Right lobe of liver (tissue), 6 donors: ENCODE measurements around the gene RMDN2. TPM values are rescaled to one million over a fixed set of nuclear protein-coding genes. Genes with fewer than 3 reads are reported as not detected.

Source experiments
- ATAC-seq, 4 donors: fragments of 200-7000 bp; cut with Tn5 transposase; one replicate each; pipeline ENCODE4 v1.9.1; 2020; ENCODE audit warnings: mild to moderate bottlenecking in 4 of 4, moderate library complexity in 4 of 4
- DNase-seq, 3 donors: peaks; one replicate each; pipeline ENCODE4 v3.0.0-alpha.2; 2020
- H3K27ac ChIP-seq, 3 donors: fragments of 200-600 bp; one replicate each; pipeline ENCODE4 v1.8.0; 2022
- H3K27me3 ChIP-seq, 2 donors: fragments of 200-600 bp; one replicate each; pipeline ENCODE4 v1.8.0; 2022
- H3K36me3 ChIP-seq, 4 donors: fragments of 200-600 bp; sonication (generic) in 1 of 4; one replicate each; pipeline versions ENCODE4 v1.5.1 to v1.8.0; 2017 to 2022; ENCODE audit warnings: control low read depth in 1 of 4
- H3K4me1 ChIP-seq, 4 donors: fragments of 200-600 bp; sonication (generic) in 1 of 4; one replicate each; pipeline versions ENCODE4 v1.5.1 to v1.8.0; 2017 to 2022; ENCODE audit warnings: control low read depth in 1 of 4
- H3K4me3 ChIP-seq, 3 donors: fragments of 200-600 bp; one replicate each; pipeline ENCODE4 v1.8.0; 2022
- H3K9me3 ChIP-seq, 4 donors: fragments of 200-600 bp; sonication (generic) in 1 of 4; one replicate each; pipeline versions ENCODE4 v1.5.1 to v1.8.0; 2017 to 2022; ENCODE audit warnings: control low read depth in 1 of 4
- CTCF ChIP-seq, 4 donors: fragments of 200-600 bp in 3 of 4; fragments of 450-650 bp in 1 of 4; IDR thresholded peaks; one replicate each; pipeline versions ENCODE4 v1.5.1 to v1.8.0; 2016 to 2022; ENCODE audit warnings: antibody characterized with exemption in 4 of 4, mild to moderate bottlenecking in 2 of 4
- POLR2A ChIP-seq: fragments of 450-650 bp; IDR thresholded peaks from one replicate; pipeline ENCODE4 v1.6.1; 2017; ENCODE audit warnings: antibody characterized with exemption, mild to moderate bottlenecking
- WGBS: methylation state at CpG from one replicate; pipeline ENCODE4 v1.1.6; 2018; ENCODE audit warnings: low coverage, low lambda C conversion rate; ENCODE audit not compliant: insufficient coverage; ENCODE audit errors: missing lambda C conversion rate; 5-methylcytosine and 5-hydroxymethylcytosine counted together
- intact Hi-C, 2 donors: fragments of 100-400 bp; cut with DNase I; formaldehyde crosslinking; loops; one replicate each; pipeline versions ENCODE4 v1.11.2 to v1.14.1; 2022
- total RNA-seq, 6 experiments: library from RNA; depleted of rRNA in 2 of 6; stranded (reverse); fragments of >200 nt in 2 of 6; fragmentation: NEBNext Ultra II Directional in 3 of 6; extraction: Animal tissue kit (Norgen Biotek cat#: 25700) in 3 of 6; gene quantifications; one replicate each; pipeline versions ENCODE4 v1.1.0 to v1.2.4, GENCODE V29; 2016 to 2023
- donor health status: DM: no; HTN: yes; CAD: no.
- donor health status: DM: no; HTN: no; CAD: no.
- donor health status: DM: no; HTN: no; CAD: no.
- donor health status: DM: no; HTN: yes; CAD: no.
- donor health status: DM: no; HTN: yes; CAD: no.

The RMDN2 gene
- total RNA-seq, 6 experiments from 2014 or later, result 8.8 to 18.5 (median 15.7) TPM

DNA sequence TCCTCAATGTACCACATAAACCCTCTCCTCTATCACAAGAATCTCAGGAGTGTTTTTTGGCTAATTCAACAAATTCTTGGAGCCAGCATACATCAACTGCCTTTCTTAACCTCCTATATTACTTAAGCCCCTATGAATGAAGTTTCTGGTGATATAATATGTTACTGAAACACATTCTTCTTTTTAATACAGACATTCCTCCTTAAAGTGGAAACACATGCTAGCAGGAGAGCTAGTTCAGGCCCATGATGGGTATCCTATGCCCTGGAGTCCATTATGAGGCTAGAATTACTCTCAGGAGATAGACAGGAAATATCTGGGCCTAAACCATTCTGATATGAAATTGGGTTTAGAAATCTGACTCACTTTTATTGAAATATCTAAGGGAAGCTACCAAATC is 26.6 kb upstream of the RMDN2 start:
- TF ChIP-seq CTCF (IDR thresholded peaks at IDR 0.05) (no peak), POLR2A (no peak)
- H3K9me3 ChIP-seq, result no peaks in the 10 kb centered on the region
- no peaks in the 10 kb centered on the region for H3K27me3 ChIP-seq
- intact Hi-C loops, result loop anchor here (10.0 kb wide), 1 partner anchor 376 kb away; no protein-coding TSS in a partner anchor
- DNase-seq, result no peak
- peaks cover 0 to 5% (median 0%) of the 10 kb centered on the region in 4 donors for H3K4me1 ChIP-seq
- H3K27ac ChIP-seq, result no peak overlapping the region
- H3K4me3 ChIP-seq, result no peak overlapping the region
- no peaks in the 10 kb centered on the region for H3K36me3 ChIP-seq
- ATAC-seq, result no peak

DNA sequence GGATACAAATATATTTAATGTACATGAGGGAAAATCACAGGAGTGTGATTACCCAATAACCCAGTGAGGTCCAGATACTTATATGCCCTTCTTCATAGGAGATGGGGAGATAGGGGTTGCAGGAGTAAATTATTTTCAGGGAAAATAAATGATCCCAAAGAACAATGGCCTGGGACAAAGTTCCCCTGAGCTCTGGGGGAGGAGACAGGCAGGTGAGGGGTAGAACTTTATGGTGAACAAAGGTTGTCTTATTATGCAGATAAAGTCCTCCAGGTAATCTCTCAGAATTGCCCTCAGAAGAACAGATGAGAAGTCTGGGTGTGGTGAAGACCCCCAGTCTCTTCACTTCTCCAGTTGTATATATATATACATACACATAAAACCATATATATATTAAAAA is 22.1 kb upstream of the RMDN2 start:
- H3K4me1 ChIP-seq, result peaks cover 0 to 5% (median 0%) of the 10 kb centered on the region in 4 donors
- DNase-seq (no peak), ATAC-seq (no peak)
- no peaks in the 10 kb centered on the region for H3K9me3 ChIP-seq
- H3K36me3 ChIP-seq, result no peaks in the 10 kb centered on the region
- TF ChIP-seq POLR2A (no peak), CTCF (IDR thresholded peaks at IDR 0.05) (no peak)
- intact Hi-C loops, result no loop called here
- no peak overlapping the region for H3K27ac ChIP-seq
- H3K4me3 ChIP-seq, result no peak overlapping the region
- no peaks in the 10 kb centered on the region for H3K27me3 ChIP-seq

GRCh38 chr2:37904425-37904824 is 20.7 kb upstream of the RMDN2 start:
- intact Hi-C loops, result no loop called here
- Histone ChIP-seq H3K9me3 (no peaks in the 10 kb centered on the region), H3K27ac (no peak overlapping the region), H3K4me3 (no peak overlapping the region), H3K4me1 (peaks cover 0 to 5% (median 0%) of the 10 kb centered on the region in 4 donors), H3K36me3 (no peaks in the 10 kb centered on the region), H3K27me3 (no peaks in the 10 kb centered on the region)
- WGBS, result 80% methylated on average over 3 of the region's 3 CpGs
- TF ChIP-seq POLR2A (no peak), CTCF (IDR thresholded peaks at IDR 0.05) (no peak)
- no peak for DNase-seq
- ATAC-seq, result no peak

DNA sequence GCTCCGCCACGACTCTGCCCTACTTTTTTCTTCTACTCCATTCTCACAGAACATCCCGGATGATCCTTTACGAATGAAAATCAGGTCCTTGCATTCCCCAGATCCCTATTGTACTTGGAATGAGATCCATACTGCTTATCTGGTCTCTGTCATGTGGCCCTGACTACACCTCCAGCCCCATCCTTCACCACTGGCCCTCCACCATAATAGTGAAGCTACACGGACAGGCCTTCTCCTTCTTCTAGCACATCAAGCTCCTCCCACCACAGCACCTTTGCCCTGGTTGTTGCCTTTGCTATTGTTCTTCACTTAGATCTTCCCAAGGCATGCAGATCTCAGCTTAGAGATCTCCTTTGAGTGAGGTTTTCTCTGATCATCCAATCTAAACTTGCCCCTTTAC is 20.1 kb upstream of the RMDN2 start:
- intact Hi-C loops, result no loop called here
- H3K4me3 ChIP-seq, result no peak overlapping the region

More for the DNA sequence above, 20.1 kb upstream of the RMDN2 start:
- H3K36me3 ChIP-seq, result no peaks in the 10 kb centered on the region
- TF ChIP-seq CTCF (IDR thresholded peaks at IDR 0.05), result no peak
- no peak for TF ChIP-seq POLR2A
- H3K9me3 ChIP-seq, result no peaks in the 10 kb centered on the region
- 62% methylated on average over 5 of the region's 5 CpGs for WGBS
- peaks cover 0 to 5% (median 0%) of the 10 kb centered on the region in 4 donors for H3K4me1 ChIP-seq
- no peak overlapping the region for H3K27ac ChIP-seq
- no peaks in the 10 kb centered on the region for H3K27me3 ChIP-seq
- ATAC-seq, result no peak
- DNase-seq, result no peak
